WTC11 (cell line): ENCODE data around the gene EMX1. TPM values are rescaled to one million over a fixed set of nuclear protein-coding genes. Genes with fewer than 3 reads are reported as not detected.

Experiments
- ATAC-seq: fragments of 200-7000 bp; cut with Tn5 transposase; 2 replicates; pipeline ENCODE4 v1.10.0; 2021; ENCODE audit warnings: mild to moderate bottlenecking, moderate library complexity
- CTCF ChIA-PET: fragments of 300-600 bp; sonication (Branson Sonifier 250); formaldehyde crosslinking; loops from one replicate; lab custom pipeline; 2021; ENCODE audit warnings: antibody characterized with exemption; lab: Charles Lee
- POLR2A ChIA-PET: fragments of 350-600 bp; sonication (Branson Sonifier 250); formaldehyde crosslinking; loops from one replicate; lab custom pipeline; 2021; ENCODE audit warnings: antibody characterized with exemption; lab: Charles Lee
- DNase-seq: peaks from one replicate; pipeline ENCODE4 v3.0.0; 2021; ENCODE audit warnings: low spot score
- H3K27ac Mint-ChIP-seq: 2 replicates; pipeline ENCODE4 v1.8.0; 2021; ENCODE audit warnings: mixed read lengths
- H3K27me3 Mint-ChIP-seq: 2 replicates; pipeline ENCODE4 v1.8.0; 2021; ENCODE audit warnings: low read depth, mild to moderate bottlenecking, moderate library complexity, mixed read lengths
- H3K36me3 Mint-ChIP-seq: 2 replicates; pipeline ENCODE4 v1.8.0; 2021; ENCODE audit warnings: mixed read lengths
- H3K4me1 Mint-ChIP-seq: 2 replicates; pipeline ENCODE4 v1.8.0; 2022; ENCODE audit warnings: mixed read lengths
- H3K4me3 Mint-ChIP-seq: 2 replicates; pipeline ENCODE4 v1.8.0; 2021; ENCODE audit warnings: mild to moderate bottlenecking, moderate library complexity, mixed read lengths
- H3K9me3 Mint-ChIP-seq: 2 replicates; pipeline ENCODE4 v1.8.0; 2021; ENCODE audit warnings: mixed read lengths
- CREB1 ChIP-seq: sonication (generic); formaldehyde crosslinking; IDR thresholded peaks from 2 replicates; pipeline ENCODE4 v1.8.0; 2023; ENCODE audit warnings: mild to moderate bottlenecking, missing genetic modification reagents
- ERG ChIP-seq: fragments of 250-450 bp; sonication (Bioruptor Pico); IDR thresholded peaks from 2 replicates; pipeline ENCODE4 v1.8.0; 2021; ENCODE audit warnings: mild to moderate bottlenecking
- IRF2 ChIP-seq: sonication (generic); formaldehyde crosslinking; IDR thresholded peaks from 2 replicates; pipeline ENCODE4 v1.8.0; 2022; ENCODE audit warnings: low read depth, missing genetic modification reagents, borderline replicate concordance
- MYBL2 ChIP-seq: sonication (generic); formaldehyde crosslinking; IDR thresholded peaks from 2 replicates; pipeline ENCODE4 v1.8.1; 2023; ENCODE audit warnings: mild to moderate bottlenecking, moderate library complexity, missing genetic modification reagents
- NR1H2 ChIP-seq: sonication (generic); formaldehyde crosslinking; IDR thresholded peaks from 2 replicates; pipeline ENCODE4 v1.9.0; 2021; ENCODE audit warnings: mild to moderate bottlenecking, moderate library complexity, missing genetic modification reagents
- TP53 ChIP-seq: sonication (generic); formaldehyde crosslinking; IDR thresholded peaks from 2 replicates; pipeline ENCODE4 v1.8.1; 2023; ENCODE audit warnings: mild to moderate bottlenecking, missing genetic modification reagents
- ZNF416 ChIP-seq: fragments of 250-450 bp; sonication (Bioruptor Pico); IDR thresholded peaks from 2 replicates; pipeline ENCODE4 v1.9.0; 2021; ENCODE audit warnings: mild to moderate bottlenecking, inconsistent platforms
- ZNF532 ChIP-seq: fragments of 250-450 bp; sonication (Bioruptor Pico); IDR thresholded peaks from 2 replicates; pipeline ENCODE4 v1.9.0; 2021; ENCODE audit warnings: mild to moderate bottlenecking, borderline replicate concordance
- total RNA-seq: library from RNA; stranded (reverse); gene quantifications from 3 replicates; pipeline ENCODE4 v1.2.3, GENCODE V29; 2021
- TF ChIP-seq, protein P1 (sequence below): sonication (generic); formaldehyde crosslinking; IDR thresholded peaks from 2 replicates; pipeline ENCODE4 v1.8.1; 2023; ENCODE audit warnings: mild to moderate bottlenecking, missing genetic modification reagents, moderate library complexity
- TF ChIP-seq, protein P2 (sequence below): sonication (generic); formaldehyde crosslinking; IDR thresholded peaks from 2 replicates; pipeline ENCODE4 v1.8.1; 2023; ENCODE audit warnings: mild to moderate bottlenecking, missing genetic modification reagents, moderate library complexity
- TF ChIP-seq, protein P3 (sequence below): sonication (generic); formaldehyde crosslinking; IDR thresholded peaks from 2 replicates; pipeline ENCODE4 v1.8.1; 2022; ENCODE audit warnings: mild to moderate bottlenecking, moderate library complexity, missing genetic modification reagents
- TF ChIP-seq, protein P4 (sequence below): sonication (generic); formaldehyde crosslinking; IDR thresholded peaks from 2 replicates; pipeline ENCODE4 v1.8.1; 2023; ENCODE audit warnings: mild to moderate bottlenecking, moderate library complexity, missing genetic modification reagents

The EMX1 gene
- total RNA-seq, 1 experiment from 2014 or later, result 3.8 TPM

DNA sequence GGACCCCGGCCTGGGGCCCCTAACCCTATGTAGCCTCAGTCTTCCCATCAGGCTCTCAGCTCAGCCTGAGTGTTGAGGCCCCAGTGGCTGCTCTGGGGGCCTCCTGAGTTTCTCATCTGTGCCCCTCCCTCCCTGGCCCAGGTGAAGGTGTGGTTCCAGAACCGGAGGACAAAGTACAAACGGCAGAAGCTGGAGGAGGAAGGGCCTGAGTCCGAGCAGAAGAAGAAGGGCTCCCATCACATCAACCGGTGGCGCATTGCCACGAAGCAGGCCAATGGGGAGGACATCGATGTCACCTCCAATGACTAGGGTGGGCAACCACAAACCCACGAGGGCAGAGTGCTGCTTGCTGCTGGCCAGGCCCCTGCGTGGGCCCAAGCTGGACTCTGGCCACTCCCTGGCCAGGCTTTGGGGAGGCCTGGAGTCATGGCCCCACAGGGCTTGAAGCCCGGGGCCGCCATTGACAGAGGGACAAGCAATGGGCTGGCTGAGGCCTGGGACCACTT is 16.4 kb downstream of the EMX1 start:
- peaks cover 28% of the 10 kb centered on the region for H3K4me1 Mint-ChIP-seq
- no peak overlapping the region for H3K4me3 Mint-ChIP-seq
- no peak for ATAC-seq
- POLR2A ChIA-PET, result interaction anchor here (1.0 kb wide), 1 partner anchor 18 kb away, joined by 3 read pairs; no protein-coding TSS in a partner anchor
- no peak for DNase-seq
- H3K27me3 Mint-ChIP-seq, result peaks cover 41% of the 10 kb centered on the region
- H3K27ac Mint-ChIP-seq, result no peak overlapping the region
- H3K36me3 Mint-ChIP-seq, result no peaks in the 10 kb centered on the region
- CTCF ChIA-PET, result interaction anchor here (1.5 to 14.9 kb wide), 5 partner anchors 8 to 223 kb away, joined by 3 to 218 read pairs (median 29); partner anchors contain the start of gene EMX1
- TF ChIP-seq ZNF532 (CRISPR knock-in tag), result no peak
- TF ChIP-seq, protein P1, sequence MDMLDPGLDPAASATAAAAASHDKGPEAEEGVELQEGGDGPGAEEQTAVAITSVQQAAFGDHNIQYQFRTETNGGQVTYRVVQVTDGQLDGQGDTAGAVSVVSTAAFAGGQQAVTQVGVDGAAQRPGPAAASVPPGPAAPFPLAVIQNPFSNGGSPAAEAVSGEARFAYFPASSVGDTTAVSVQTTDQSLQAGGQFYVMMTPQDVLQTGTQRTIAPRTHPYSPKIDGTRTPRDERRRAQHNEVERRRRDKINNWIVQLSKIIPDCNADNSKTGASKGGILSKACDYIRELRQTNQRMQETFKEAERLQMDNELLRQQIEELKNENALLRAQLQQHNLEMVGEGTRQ, result no peak
- TF ChIP-seq, protein P2, sequence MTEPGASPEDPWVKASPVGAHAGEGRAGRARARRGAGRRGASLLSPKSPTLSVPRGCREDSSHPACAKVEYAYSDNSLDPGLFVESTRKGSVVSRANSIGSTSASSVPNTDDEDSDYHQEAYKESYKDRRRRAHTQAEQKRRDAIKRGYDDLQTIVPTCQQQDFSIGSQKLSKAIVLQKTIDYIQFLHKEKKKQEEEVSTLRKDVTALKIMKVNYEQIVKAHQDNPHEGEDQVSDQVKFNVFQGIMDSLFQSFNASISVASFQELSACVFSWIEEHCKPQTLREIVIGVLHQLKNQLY, result no peak
- TF ChIP-seq NR1H2, result no peak
- TF ChIP-seq IRF2 (CRISPR knock-in tag), result no peak
- no peak for TF ChIP-seq MYBL2 (CRISPR knock-in tag)
- H3K9me3 Mint-ChIP-seq, result no peaks in the 10 kb centered on the region

GRCh38 chr2:72934683-72935610 is 17.6 kb downstream of the EMX1 start:
- TF ChIP-seq TP53 (CRISPR knock-in tag) (no peak), ERG (CRISPR knock-in tag) (no peak), CREB1 (CRISPR knock-in tag) (no peak), ZNF416 (no peak)
- TF ChIP-seq, protein P3, sequence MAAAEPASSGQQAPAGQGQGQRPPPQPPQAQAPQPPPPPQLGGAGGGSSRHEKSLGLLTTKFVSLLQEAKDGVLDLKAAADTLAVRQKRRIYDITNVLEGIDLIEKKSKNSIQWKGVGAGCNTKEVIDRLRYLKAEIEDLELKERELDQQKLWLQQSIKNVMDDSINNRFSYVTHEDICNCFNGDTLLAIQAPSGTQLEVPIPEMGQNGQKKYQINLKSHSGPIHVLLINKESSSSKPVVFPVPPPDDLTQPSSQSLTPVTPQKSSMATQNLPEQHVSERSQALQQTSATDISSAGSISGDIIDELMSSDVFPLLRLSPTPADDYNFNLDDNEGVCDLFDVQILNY, result no peak
- TF ChIP-seq, protein P4, sequence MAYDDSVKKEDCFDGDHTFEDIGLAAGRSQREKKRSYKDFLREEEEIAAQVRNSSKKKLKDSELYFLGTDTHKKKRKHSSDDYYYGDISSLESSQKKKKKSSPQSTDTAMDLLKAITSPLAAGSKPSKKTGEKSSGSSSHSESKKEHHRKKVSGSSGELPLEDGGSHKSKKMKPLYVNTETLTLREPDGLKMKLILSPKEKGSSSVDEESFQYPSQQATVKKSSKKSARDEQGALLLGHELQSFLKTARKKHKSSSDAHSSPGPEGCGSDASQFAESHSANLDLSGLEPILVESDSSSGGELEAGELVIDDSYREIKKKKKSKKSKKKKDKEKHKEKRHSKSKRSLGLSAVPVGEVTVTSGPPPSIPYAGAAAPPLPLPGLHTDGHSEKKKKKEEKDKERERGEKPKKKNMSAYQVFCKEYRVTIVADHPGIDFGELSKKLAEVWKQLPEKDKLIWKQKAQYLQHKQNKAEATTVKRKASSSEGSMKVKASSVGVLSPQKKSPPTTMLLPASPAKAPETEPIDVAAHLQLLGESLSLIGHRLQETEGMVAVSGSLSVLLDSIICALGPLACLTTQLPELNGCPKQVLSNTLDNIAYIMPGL (CRISPR knock-in tag), result no peak
- TF ChIP-seq, all 79 proteins: peak for 0
- peak; percentile 54 for DNase-seq
- H3K4me3 Mint-ChIP-seq, result no peak overlapping the region
- POLR2A ChIA-PET, result no interaction called here
- H3K27ac Mint-ChIP-seq, result no peak overlapping the region
- CTCF ChIA-PET, result interaction anchor here (0.6 to 14.9 kb wide), 23 partner anchors 9 to 1721 kb away, joined by 3 to 218 read pairs (median 4); partner anchors contain the start of genes EMX1 and SPR
- no peaks in the 10 kb centered on the region for H3K9me3 Mint-ChIP-seq
- H3K4me1 Mint-ChIP-seq, result peaks cover 39% of the 10 kb centered on the region
- H3K36me3 Mint-ChIP-seq, result peaks cover 7% of the 10 kb centered on the region
- peaks cover 52% of the 10 kb centered on the region for H3K27me3 Mint-ChIP-seq
- ATAC-seq, result peak; percentile 53
